B cell (primary cell): ENCODE data around the gene KCNIP1. TPM values are rescaled to one million over a fixed set of nuclear protein-coding genes. Genes with fewer than 3 reads are reported as not detected.

Experiments used
- ATAC-seq: fragments of 200-7000 bp; cut with Tn5 transposase; one replicate; pipeline ENCODE4 v1.10.0; 2021; ENCODE audit warnings: low read depth, mild to moderate bottlenecking, moderate number of reproducible peaks, moderate library complexity
- CTCF ChIA-PET: fragments of 350-600 bp; sonication (Branson Sonifier 250); formaldehyde crosslinking; loops from one replicate; lab custom pipeline; 2021; ENCODE audit warnings: antibody characterized with exemption, inconsistent platforms; lab: Charles Lee
- POLR2A ChIA-PET: fragments of 350-600 bp; sonication (Branson Sonifier 250); formaldehyde crosslinking; loops from one replicate; lab custom pipeline; 2021; ENCODE audit warnings: antibody characterized with exemption; lab: Charles Lee
- DNase-seq: peaks from one replicate; pipeline ENCODE4 v3.0.0; 2013
- H2AFZ ChIP-seq: 2 replicates; pipeline ENCODE4 v1.6.1; 2012; ENCODE audit warnings: mild to moderate bottlenecking, low read depth, low read length; ENCODE audit not compliant: insufficient read depth, poor library complexity, severe bottlenecking
- H3K27ac ChIP-seq, 2 donors: 1 replicate in 1 of 2; 2 replicates in 1 of 2; pipeline ENCODE4 v1.5.1; 2012 to 2013; ENCODE audit warnings: low read length in 2 of 2, mild to moderate bottlenecking in 2 of 2, moderate library complexity in 1 of 2
- H3K27me3 ChIP-seq, 4 experiments: fragments of 200-600 bp in 1 of 4; sonication (generic) in 1 of 4; replicated peaks in 1 of 4; 1 replicate in 2 of 4; 2 replicates in 2 of 4; pipeline versions ENCODE4 v1.6.1 to v1.7.0; 2013 to 2016; ENCODE audit warnings: low read length in 3 of 4, mild to moderate bottlenecking in 2 of 4, mixed read lengths in 1 of 4, moderate library complexity in 1 of 4; ENCODE audit not compliant: insufficient read depth in 4 of 4, control insufficient read depth in 3 of 4; ENCODE audit errors: control extremely low read depth in 1 of 4
- H3K36me3 ChIP-seq, 2 experiments: replicated peaks in 1 of 2; 1 replicate in 1 of 2; 2 replicates in 1 of 2; pipeline versions ENCODE4 v1.6.1 to v1.7.1; 2013; ENCODE audit warnings: low read length in 1 of 2; ENCODE audit not compliant: insufficient read depth in 2 of 2, control insufficient read depth in 1 of 2; ENCODE audit errors: control extremely low read depth in 1 of 2, extremely low read depth in 1 of 2
- H3K4me1 ChIP-seq, 2 donors: fragments of 200-600 bp in 1 of 2; sonication (generic) in 1 of 2; 1 replicate in 1 of 2; 2 replicates in 1 of 2; pipeline versions ENCODE4 v1.5.1 to v1.6.1; 2013 to 2017; ENCODE audit warnings: low read length in 2 of 2; ENCODE audit not compliant: control insufficient read depth in 2 of 2, insufficient read depth in 2 of 2
- H3K4me2 ChIP-seq: replicated peaks from 2 replicates; pipeline ENCODE3; 2012; ENCODE audit warnings: mild to moderate bottlenecking, low read depth, low read length; ENCODE audit not compliant: poor library complexity, severe bottlenecking
- H3K4me3 ChIP-seq, 5 experiments: fragments of 200-600 bp in 1 of 5; sonication (generic) in 1 of 5; 1 replicate in 3 of 5; 2 replicates in 2 of 5; pipeline versions ENCODE4 v1.5.1 to v1.7.0; 2011 to 2016; ENCODE audit warnings: low read length in 4 of 5, mild to moderate bottlenecking in 4 of 5, low read depth in 2 of 5, control low read depth in 1 of 5, moderate library complexity in 1 of 5; ENCODE audit not compliant: insufficient read depth in 1 of 5; ENCODE audit errors: control extremely low read depth in 1 of 5, extremely low read depth in 1 of 5
- H3K79me2 ChIP-seq: fragments of 200-600 bp; sonication (generic); one replicate; pipeline ENCODE4 v1.6.0; 2016; ENCODE audit warnings: low read length; ENCODE audit not compliant: control insufficient read depth, insufficient read depth
- H3K9ac ChIP-seq: fragments of 200-600 bp; sonication (generic); 2 replicates; pipeline ENCODE4 v1.6.1; 2017; ENCODE audit warnings: mild to moderate bottlenecking, low read length, moderate library complexity
- H3K9me3 ChIP-seq, 3 donors: one replicate each; pipeline versions ENCODE4 v1.6.1 to v1.7.1; 2013; ENCODE audit warnings: low read length in 2 of 3; ENCODE audit not compliant: control insufficient read depth in 2 of 3, insufficient read depth in 1 of 3; ENCODE audit errors: control extremely low read depth in 1 of 3
- H4K20me1 ChIP-seq: 2 replicates; pipeline ENCODE4 v1.6.0; 2012; ENCODE audit warnings: mild to moderate bottlenecking, low read length; ENCODE audit not compliant: insufficient read depth, control insufficient read depth, poor library complexity, severe bottlenecking
- H3K27ac Mint-ChIP-seq: one replicate; pipeline ENCODE4 v1.8.0; 2021; ENCODE audit warnings: mixed read lengths
- H3K27me3 Mint-ChIP-seq: one replicate; pipeline ENCODE4 v1.8.0; 2021; ENCODE audit warnings: mixed read lengths
- H3K4me1 Mint-ChIP-seq: one replicate; pipeline ENCODE4 v1.8.0; 2021; ENCODE audit warnings: mixed read lengths
- H3K4me3 Mint-ChIP-seq: one replicate; pipeline ENCODE4 v1.8.0; 2021; ENCODE audit warnings: mixed read lengths
- H3K9me3 Mint-ChIP-seq: one replicate; pipeline ENCODE4 v1.8.0; 2022; ENCODE audit warnings: mixed read lengths; ENCODE audit not compliant: insufficient read depth
- CTCF ChIP-seq: fragments of 200-600 bp; IDR thresholded peaks from one replicate; pipeline ENCODE4 v1.8.0; 2022; ENCODE audit warnings: antibody characterized with exemption, mild to moderate bottlenecking
- EZH2 ChIP-seq: IDR thresholded peaks from 2 replicates; pipeline ENCODE4 v1.6.1; 2012; ENCODE audit warnings: borderline replicate concordance, low read depth, mild to moderate bottlenecking, moderate library complexity, low read length; ENCODE audit not compliant: insufficient read depth, poor library complexity, severe bottlenecking
- WGBS: methylation state at CpG from one replicate; pipeline ENCODE4 v1.1.5; 2013; ENCODE audit warnings: missing lambda C conversion rate; ENCODE audit not compliant: insufficient coverage; 5-methylcytosine and 5-hydroxymethylcytosine counted together
- intact Hi-C: fragments of 100-400 bp; cut with micrococcal nuclease; formaldehyde crosslinking; loops from one replicate; pipeline ENCODE4 v1.10.0; 2022
- polyA plus RNA-seq: library from polyadenylated mRNA; depleted of rRNA; stranded (reverse); fragments of >200 nt; gene quantifications from 2 replicates; pipeline ENCODE4 v1.2.3, GENCODE V29; 2012
- total RNA-seq, 2 donors: library from RNA; stranded (reverse); fragments of 120-200 nt in 1 of 2; gene quantifications; 1 replicate in 1 of 2; 2 replicates in 1 of 2; pipeline versions ENCODE4 v1.2.3 to v1.2.4, GENCODE V29; 2013 to 2022

Gene KCNIP1
- total and polyA plus RNA-seq, 2 donors (not counting 1 experiment from before 2014, with no cell fraction given) = not detected

GRCh38 chr5:170623576-170624181 lies 119.9 kb downstream of the KCNIP1 start:
- no peak overlapping the region for H3K9ac ChIP-seq
- Mint-ChIP-seq H3K4me1 (no peaks in the 10 kb centered on the region), H3K27me3 (peaks cover 10% of the 10 kb centered on the region), H3K9me3 (no peaks in the 10 kb centered on the region), H3K27ac (no peak overlapping the region), H3K4me3 (no peak overlapping the region)
- intact Hi-C loops = no loop called here
- no peak overlapping the region for H2AFZ ChIP-seq
- no peak overlapping the region for H3K27ac ChIP-seq
- ChIA-PET POLR2A (no interaction called here), CTCF (no interaction called here)
- H3K4me1 ChIP-seq = no peaks in the 10 kb centered on the region
- H3K27me3 ChIP-seq = peaks cover 0 to 2% (median 0%) of the 10 kb centered on the region in 4 experiments
- no peak overlapping the region for H3K4me3 ChIP-seq
- no peak for DNase-seq
- no peak for ATAC-seq
- no peaks in the 10 kb centered on the region for H3K9me3 ChIP-seq
- no peak for TF ChIP-seq CTCF
- TF ChIP-seq EZH2 = no peak
- H3K36me3 ChIP-seq = no peaks in the 10 kb centered on the region
- no peak overlapping the region for H3K4me2 ChIP-seq
- no peaks in the 10 kb centered on the region for H4K20me1 ChIP-seq
- H3K79me2 ChIP-seq = no peaks in the 10 kb centered on the region
- 57% methylated on average over 13 of the region's 16 CpGs for WGBS

- WGBS = 75% methylated on average over 12 of the region's 18 CpGs
- no peaks in the 10 kb centered on the region for H3K9me3 ChIP-seq
- intact Hi-C loops = no loop called here
- no peak overlapping the region for H3K4me3 ChIP-seq
- no peak overlapping the region for H3K9ac ChIP-seq
- ChIA-PET POLR2A (no interaction called here), CTCF (interaction anchor here (1.8 kb wide), 1 partner anchor 9 kb away, joined by 5 read pairs; no protein-coding TSS in a partner anchor)
- Mint-ChIP-seq H3K4me1 (no peaks in the 10 kb centered on the region), H3K4me3 (no peak overlapping the region), H3K27ac (no peak overlapping the region), H3K27me3 (peaks cover 10% of the 10 kb centered on the region), H3K9me3 (no peaks in the 10 kb centered on the region)
- H3K79me2 ChIP-seq = no peaks in the 10 kb centered on the region
- H3K36me3 ChIP-seq = no peaks in the 10 kb centered on the region
- H3K4me2 ChIP-seq = no peak overlapping the region
- no peaks in the 10 kb centered on the region for H3K27me3 ChIP-seq
- no peak overlapping the region for H2AFZ ChIP-seq
- H4K20me1 ChIP-seq = no peaks in the 10 kb centered on the region
- H3K4me1 ChIP-seq = no peaks in the 10 kb centered on the region
- TF ChIP-seq CTCF = no peak
- TF ChIP-seq EZH2 = no peak
- H3K27ac ChIP-seq = no peak overlapping the region
- no peak for ATAC-seq
- no peak for DNase-seq
These were observed 121.7 kb downstream of the KCNIP1 start for GRCh38 chr5:170625221-170626165.
